Neuronal stem cell (in vitro differentiated cells): ENCODE data around the gene KRTAP13-1. TPM values are rescaled to one million over a fixed set of nuclear protein-coding genes. Genes with fewer than 3 reads are reported as not detected.

Source experiments
- DNase-seq: peaks from one replicate; pipeline ENCODE4 v3.0.0-alpha.2; 2013; ENCODE audit warnings: low spot score
- H2AFZ ChIP-seq: one replicate; pipeline ENCODE4 v1.6.1; 2013; ENCODE audit warnings: mild to moderate bottlenecking, low read length, inconsistent platforms
- H2AK5ac ChIP-seq: 2 replicates; pipeline ENCODE4 v1.6.1; 2013; ENCODE audit warnings: low read depth, mild to moderate bottlenecking, inconsistent platforms, low read length, moderate library complexity, mixed read lengths
- H2BK120ac ChIP-seq: 2 replicates; pipeline ENCODE4 v1.6.1; 2013; ENCODE audit warnings: low read depth, mild to moderate bottlenecking, inconsistent platforms, low read length, moderate library complexity, mixed read lengths
- H2BK12ac ChIP-seq: one replicate; pipeline ENCODE4 v1.6.1; 2013; ENCODE audit warnings: low read length, inconsistent platforms
- H2BK15ac ChIP-seq: 2 replicates; pipeline ENCODE4 v1.6.1; 2013; ENCODE audit warnings: mild to moderate bottlenecking, low read length, inconsistent platforms, mixed read lengths
- H2BK5ac ChIP-seq: one replicate; pipeline ENCODE4 v1.6.1; 2013; ENCODE audit warnings: inconsistent platforms, mild to moderate bottlenecking, low read length, moderate library complexity
- H3K14ac ChIP-seq: one replicate; pipeline ENCODE4 v1.6.1; 2013; ENCODE audit warnings: low read length, inconsistent platforms
- H3K18ac ChIP-seq: 2 replicates; pipeline ENCODE4 v1.6.1; 2013; ENCODE audit warnings: low read length, inconsistent platforms
- H3K23ac ChIP-seq: 2 replicates; pipeline ENCODE4 v1.6.1; 2013; ENCODE audit warnings: low read depth, mild to moderate bottlenecking, mixed read lengths, low read length, inconsistent platforms; ENCODE audit not compliant: poor library complexity
- H3K27ac ChIP-seq: replicated peaks from 3 replicates; pipeline ENCODE4 v1.5.1; 2013; ENCODE audit warnings: low read length, inconsistent platforms
- H3K27me3 ChIP-seq, 3 experiments: 2 replicates each; pipeline ENCODE4 v1.6.1; 2013; ENCODE audit warnings: low read length in 3 of 3, mild to moderate bottlenecking in 2 of 3, inconsistent platforms in 1 of 3, low read depth in 1 of 3, mixed read lengths in 1 of 3, moderate library complexity in 1 of 3; ENCODE audit not compliant: control insufficient read depth in 3 of 3, insufficient read depth in 3 of 3
- H3K36me3 ChIP-seq, 2 donors: replicated peaks in 1 of 2; 2 replicates each; pipeline ENCODE4 v1.6.1; 2013; ENCODE audit warnings: low read length in 2 of 2; ENCODE audit not compliant: control insufficient read depth in 2 of 2, insufficient read depth in 2 of 2
- H3K4ac ChIP-seq: 2 replicates; pipeline ENCODE4 v1.6.1; 2013; ENCODE audit warnings: inconsistent platforms, mild to moderate bottlenecking, low read length, moderate library complexity
- H3K4me1 ChIP-seq, 2 donors: 1 replicate in 1 of 2; 2 replicates in 1 of 2; pipeline ENCODE4 v1.6.1; 2013; ENCODE audit warnings: low read length in 2 of 2, low read depth in 1 of 2; ENCODE audit not compliant: control insufficient read depth in 2 of 2, insufficient read depth in 1 of 2
- H3K4me2 ChIP-seq: one replicate; pipeline ENCODE4 v1.6.1; 2013; ENCODE audit warnings: mild to moderate bottlenecking, low read length, inconsistent platforms; ENCODE audit not compliant: insufficient read depth, poor library complexity, severe bottlenecking
- H3K4me3 ChIP-seq, 2 donors: 2 replicates each; pipeline ENCODE4 v1.5.1; 2013; ENCODE audit warnings: low read length in 2 of 2, mild to moderate bottlenecking in 2 of 2, inconsistent platforms in 1 of 2, moderate library complexity in 1 of 2
- H3K79me1 ChIP-seq: one replicate; pipeline ENCODE4 v1.6.1; 2013; ENCODE audit warnings: low read depth, mild to moderate bottlenecking, inconsistent platforms, low read length, moderate library complexity
- H3K9ac ChIP-seq: one replicate; pipeline ENCODE4 v1.6.1; 2013; ENCODE audit warnings: mild to moderate bottlenecking, low read depth, low read length, inconsistent platforms; ENCODE audit not compliant: poor library complexity
- H3K9me3 ChIP-seq, 2 donors: replicated peaks in 1 of 2; 2 replicates each; pipeline versions ENCODE3 to v1.6.1; 2013; ENCODE audit warnings: low read length in 2 of 2, mild to moderate bottlenecking in 2 of 2, inconsistent platforms in 1 of 2, low read depth in 1 of 2, mixed read lengths in 1 of 2, moderate library complexity in 1 of 2; ENCODE audit not compliant: control insufficient read depth in 2 of 2, insufficient read depth in 1 of 2
- H4K8ac ChIP-seq: one replicate; pipeline ENCODE4 v1.6.1; 2013; ENCODE audit warnings: low read depth, mild to moderate bottlenecking, inconsistent platforms, low read length, moderate library complexity
- H4K91ac ChIP-seq: one replicate; pipeline ENCODE4 v1.6.1; 2013; ENCODE audit warnings: low read length, low read depth, mild to moderate bottlenecking, inconsistent platforms; ENCODE audit not compliant: poor library complexity
- WGBS, 2 donors: extraction: QIAGEN DNeasy Blood & Tissue Kit; methylation state at CpG; one replicate each; pipeline ENCODE4 v1.1.7; 2013; ENCODE audit warnings: missing lambda C conversion rate in 2 of 2, mixed read lengths in 1 of 2; ENCODE audit not compliant: insufficient read length in 2 of 2, insufficient replicate concordance in 1 of 2; ENCODE audit errors: extremely low coverage in 2 of 2; 5-methylcytosine and 5-hydroxymethylcytosine counted together
- polyA plus RNA-seq, 2 experiments: library from polyadenylated mRNA; stranded (reverse); fragments of 200-250 nt; gene quantifications; one replicate each; pipeline ENCODE4 v1.2.3, GENCODE V29; 2013

Gene KRTAP13-1, protein sequence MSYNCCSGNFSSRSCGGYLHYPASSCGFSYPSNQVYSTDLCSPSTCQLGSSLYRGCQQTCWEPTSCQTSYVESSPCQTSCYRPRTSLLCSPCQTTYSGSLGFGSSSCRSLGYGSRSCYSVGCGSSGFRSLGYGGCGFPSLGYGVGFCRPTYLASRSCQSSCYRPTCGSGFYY
- polyA plus RNA-seq (2013, experiment 1 of 2), result not detected
- not detected for polyA plus RNA-seq (2013, experiment 2 of 2)

DNA sequence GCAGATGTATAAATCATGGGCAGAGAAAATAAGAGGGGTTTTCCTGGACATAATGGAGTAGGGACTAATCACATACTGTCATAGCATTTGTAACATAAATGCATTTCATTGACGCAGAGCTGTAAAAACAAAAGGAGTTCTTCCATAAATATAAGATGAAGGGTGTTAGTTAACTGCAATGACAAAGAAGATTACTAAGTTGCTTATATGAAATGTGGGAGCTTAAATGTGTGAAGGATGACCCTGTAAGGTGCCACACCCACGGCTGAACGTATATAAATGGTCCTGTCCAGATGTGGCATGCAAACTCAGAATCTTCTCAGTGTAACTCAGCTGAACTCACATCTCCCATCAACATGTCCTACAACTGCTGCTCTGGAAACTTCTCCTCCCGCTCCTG lies at the start of gene KRTAP13-1:
Gene KRTAP13-1 (plus strand): TSS at position 301 of the 400 bp plus-strand sequence. CDS start 56 bp downstream, at position 357.
- Histone ChIP-seq H3K79me1 (no peaks in the 10 kb centered on the region), H4K91ac (no peak within 1 kb of the TSS), H2BK5ac (no peak within 1 kb of the TSS), H3K4me1 (no peaks in the 10 kb centered on the region), H2BK15ac (no peak within 1 kb of the TSS), H3K14ac (no peak within 1 kb of the TSS), H2AK5ac (no peak within 1 kb of the TSS), H3K36me3 (no peaks in the 10 kb centered on the region), H3K27me3 (no peaks in the 10 kb centered on the region), H3K4me2 (no peak within 1 kb of the TSS), H3K4ac (no peak within 1 kb of the TSS), H3K9ac (no peak within 1 kb of the TSS), H3K23ac (no peak within 1 kb of the TSS), H3K27ac (no peak within 1 kb of the TSS), H4K8ac (no peak within 1 kb of the TSS), H2BK12ac (no peak within 1 kb of the TSS), H3K9me3 (peaks cover 0 to 3% of the 10 kb centered on the region in 2 donors), H3K18ac (peak within 1 kb of the TSS; percentile 31), H3K4me3 (no peak within 1 kb of the TSS), H2BK120ac (no peak within 1 kb of the TSS), H2AFZ (no peak within 1 kb of the TSS)
- no CpG with 5 or more reads among the region's 4 CpGs for WGBS, 2 donors
- no peak for DNase-seq

DNA sequence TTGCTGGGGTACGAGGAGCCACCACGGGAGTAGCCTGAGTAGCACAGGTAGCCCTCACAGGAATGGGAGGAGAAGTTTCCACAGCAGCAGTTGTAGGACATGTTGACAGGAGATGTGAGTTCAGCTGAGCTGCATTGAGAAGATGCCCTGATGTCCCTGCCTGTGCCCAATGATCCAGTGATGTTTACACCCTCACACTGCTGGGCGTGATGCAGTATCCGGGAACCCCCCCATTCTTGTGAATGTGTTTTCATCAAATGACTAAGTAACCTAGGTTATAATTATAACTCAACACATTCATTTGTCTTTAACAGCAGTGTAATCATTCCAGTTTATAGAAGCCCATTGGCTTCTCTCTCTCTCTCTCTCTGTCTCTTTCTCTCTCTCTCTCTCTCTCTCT lies 47.3 kb upstream of the KRTAP13-1 start, which contains the start of gene KRTAP23-1:
Gene KRTAP23-1 (minus strand): TSS at position 101 of the 400 bp plus-strand sequence. CDS start 0 bp downstream, at position 101.
- H3K4me3 ChIP-seq, result no peak within 1 kb of the TSS
- H4K91ac ChIP-seq, result no peak within 1 kb of the TSS
- WGBS, 2 donors, result no CpG with 5 or more reads among the region's 4 CpGs
- H2BK12ac ChIP-seq, result no peak within 1 kb of the TSS
- H2BK15ac ChIP-seq, result no peak within 1 kb of the TSS
- peak within 1 kb of the TSS; percentile 49 for H3K18ac ChIP-seq
- H3K9ac ChIP-seq, result no peak within 1 kb of the TSS
- H3K4ac ChIP-seq, result no peak within 1 kb of the TSS
- no peak for DNase-seq
- H3K4me2 ChIP-seq, result no peak within 1 kb of the TSS
- H2BK5ac ChIP-seq, result peak within 1 kb of the TSS; percentile 35
- no peaks in the 10 kb centered on the region for H3K79me1 ChIP-seq
- peaks cover 2% of the 10 kb centered on the region in 2 donors for H3K4me1 ChIP-seq
- H3K9me3 ChIP-seq, result peaks cover 0 to 2% of the 10 kb centered on the region in 2 donors
- H3K23ac ChIP-seq, result no peak within 1 kb of the TSS
- H4K8ac ChIP-seq, result no peak within 1 kb of the TSS
- no peaks in the 10 kb centered on the region for H3K27me3 ChIP-seq
- no peak within 1 kb of the TSS for H2BK120ac ChIP-seq
- H3K36me3 ChIP-seq, result no peaks in the 10 kb centered on the region
- no peak within 1 kb of the TSS for H3K14ac ChIP-seq
- H3K27ac ChIP-seq, result no peak within 1 kb of the TSS
- H2AK5ac ChIP-seq, result no peak within 1 kb of the TSS
- H2AFZ ChIP-seq, result no peak within 1 kb of the TSS

DNA sequence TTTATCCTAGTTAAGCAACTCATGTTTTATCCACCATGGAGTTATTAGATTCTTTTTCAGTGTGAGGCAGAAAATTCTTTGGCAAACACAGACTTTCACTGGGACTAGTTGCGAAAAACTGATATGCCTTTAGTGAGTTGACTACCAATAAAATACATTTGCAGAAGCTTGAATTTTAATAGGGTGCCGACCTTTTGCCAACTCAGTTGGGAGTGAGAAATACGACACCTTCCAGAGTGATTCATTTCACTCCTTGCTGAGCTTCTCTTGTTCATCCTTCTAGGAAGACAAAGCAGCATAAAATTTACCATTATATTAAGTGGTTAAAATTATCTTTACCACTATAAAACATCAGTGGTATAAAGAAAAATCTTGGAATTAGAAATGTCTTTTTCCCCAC lies 46.3 kb upstream of the KRTAP13-1 start:
- Histone ChIP-seq H2BK5ac (no peak overlapping the region), H3K9ac (no peak overlapping the region), H2AK5ac (no peak overlapping the region), H2BK12ac (no peak overlapping the region), H2BK120ac (no peak overlapping the region), H3K27ac (no peak overlapping the region), H3K14ac (no peak overlapping the region), H3K4ac (no peak overlapping the region), H3K79me1 (no peaks in the 10 kb centered on the region), H3K18ac (no peak overlapping the region), H3K36me3 (no peaks in the 10 kb centered on the region), H3K23ac (no peak overlapping the region), H2AFZ (no peak overlapping the region), H4K91ac (no peak overlapping the region), H3K4me1 (peaks cover 2% of the 10 kb centered on the region in 2 donors), H3K4me2 (no peak overlapping the region), H4K8ac (no peak overlapping the region), H3K9me3 (no peaks in the 10 kb centered on the region), H3K4me3 (no peak overlapping the region), H3K27me3 (no peaks in the 10 kb centered on the region), H2BK15ac (no peak overlapping the region)
- no CpG with 5 or more reads among the region's 3 CpGs for WGBS, 2 donors
- no peak for DNase-seq

DNA sequence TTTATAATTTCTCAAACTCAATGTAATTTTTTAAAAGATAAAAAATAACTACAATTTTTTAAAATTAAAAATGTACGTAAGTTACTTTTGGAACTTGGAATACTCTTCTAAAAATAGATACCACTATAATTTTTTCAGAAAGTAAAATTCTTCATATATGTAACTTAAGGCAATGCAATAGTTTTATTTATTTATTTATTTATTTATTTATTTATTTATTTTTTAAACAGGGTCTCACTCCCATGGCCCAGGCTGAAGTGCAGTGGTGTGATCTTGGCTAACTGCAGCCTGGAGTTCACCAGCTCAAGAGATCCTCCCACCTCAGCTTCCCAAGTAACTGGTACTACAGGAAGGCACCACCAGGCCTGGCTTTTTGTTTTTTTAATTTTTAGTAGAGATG lies 44.3 kb upstream of the KRTAP13-1 start:
- no peak overlapping the region for H3K14ac ChIP-seq
- no peak overlapping the region for H3K18ac ChIP-seq
- H3K4me2 ChIP-seq, result no peak overlapping the region
- H3K27me3 ChIP-seq, result no peaks in the 10 kb centered on the region
- no peak overlapping the region for H3K23ac ChIP-seq
- no peak overlapping the region for H2BK15ac ChIP-seq
- H2AFZ ChIP-seq, result no peak overlapping the region
- no peak overlapping the region for H4K91ac ChIP-seq
- no peaks in the 10 kb centered on the region for H3K9me3 ChIP-seq
- no peak overlapping the region for H3K27ac ChIP-seq
- peaks cover 2% of the 10 kb centered on the region in 2 donors for H3K4me1 ChIP-seq
- H3K4me3 ChIP-seq, result no peak overlapping the region
- WGBS, 2 donors, result no CpG with 5 or more reads among the region's 1 CpG
- H2AK5ac ChIP-seq, result no peak overlapping the region
- no peaks in the 10 kb centered on the region for H3K79me1 ChIP-seq
- H3K9ac ChIP-seq, result no peak overlapping the region
- DNase-seq, result no peak
- no peak overlapping the region for H2BK5ac ChIP-seq
- no peaks in the 10 kb centered on the region for H3K36me3 ChIP-seq
- no peak overlapping the region for H2BK12ac ChIP-seq
- H2BK120ac ChIP-seq, result no peak overlapping the region
- H3K4ac ChIP-seq, result no peak overlapping the region
- no peak overlapping the region for H4K8ac ChIP-seq
